Stimulated activated CD8-positive, alpha-beta memory T cell treated with anti-CD3 and anti-CD28 coated beads, Interleukin-7, amount 100 ng/mL, for 1 hour (primary cell): ENCODE results near the gene BAHCC1.

ENCODE experiments used
- DNase-seq, 2 donors: peaks; one replicate each; pipeline ENCODE4 v3.0.0-alpha.2; 2020; ENCODE audit warnings: low read depth in 2 of 2

Gene BAHCC1

GRCh38 chr17:81480140-81481072 lies 85.1 kb downstream of the BAHCC1 start:
- no peak for DNase-seq

GRCh38 chr17:81481073-81481799 lies 86.0 kb downstream of the BAHCC1 start:
- peak; percentile 13 to 39 for DNase-seq

GRCh38 chr17:81481815-81482505 lies 86.7 kb downstream of the BAHCC1 start:
- DNase-seq: no peak

- no peak for DNase-seq
These were observed 87.4 kb downstream of the BAHCC1 start for GRCh38 chr17:81482673-81483072.

GRCh38 chr17:81483085-81483861 lies 88.0 kb downstream of the BAHCC1 start:
- no peak for DNase-seq

- no peak for DNase-seq
These were observed 88.6 kb downstream of the BAHCC1 start for GRCh38 chr17:81483862-81484194.

GRCh38 chr17:81484195-81484979 lies 89.1 kb downstream of the BAHCC1 start:
- DNase-seq: peak; percentile 68 to 75

GRCh38 chr17:81486199-81486810 lies 91.0 kb downstream of the BAHCC1 start:
- no peak for DNase-seq

- DNase-seq: no peak
These were observed 91.8 kb downstream of the BAHCC1 start for GRCh38 chr17:81487089-81487486.

GRCh38 chr17:81487487-81488275 lies 92.4 kb downstream of the BAHCC1 start:
- DNase-seq: peak; percentile 59 to 67

GRCh38 chr17:81488276-81488860 lies 93.1 kb downstream of the BAHCC1 start:
- no peak for DNase-seq

- no peak for DNase-seq
These were observed 94.0 kb downstream of the BAHCC1 start for GRCh38 chr17:81489012-81489997.

GRCh38 chr17:81489998-81490992 lies 95.0 kb downstream of the BAHCC1 start:
- DNase-seq: no peak

GRCh38 chr17:81491181-81491581 lies 95.9 kb downstream of the BAHCC1 start:
- no peak for DNase-seq

- DNase-seq: no peak
These were observed 96.5 kb downstream of the BAHCC1 start for GRCh38 chr17:81491761-81492160.

GRCh38 chr17:81492202-81492601 lies 96.9 kb downstream of the BAHCC1 start:
- no peak for DNase-seq

GRCh38 chr17:81492706-81493105 lies 97.4 kb downstream of the BAHCC1 start:
- no peak for DNase-seq
